H1 (cell line): ENCODE results near the gene CIDEA. TPM values are rescaled to one million over a fixed set of nuclear protein-coding genes. Genes with fewer than 3 reads are reported as not detected.

Experiments used
- CTCF ChIA-PET: fragments of 300-600 bp; sonication (Branson Sonifier 250); formaldehyde crosslinking; loops from one replicate; lab custom pipeline; 2021; ENCODE audit not compliant: partially characterized antibody; lab: Charles Lee
- POLR2A ChIA-PET: fragments of 300-600 bp; sonication (Branson Sonifier 250); formaldehyde crosslinking; loops from one replicate; lab custom pipeline; 2021; ENCODE audit warnings: inconsistent platforms; ENCODE audit not compliant: partially characterized antibody; lab: Charles Lee
- DNase-seq, 2 experiments: peaks; one replicate each; pipeline versions ENCODE4 v3.0.0 to v3.0.0-alpha.2; 2010 to 2022; ENCODE audit warnings: low spot score in 2 of 2, low read depth in 1 of 2, mixed read lengths in 1 of 2
- FAIRE-seq: peaks from 2 replicates; lab custom pipeline; 2011; peaks lifted over from hg19 to GRCh38; lab: Jason Lieb, UNC
- H2AFZ ChIP-seq: 2 replicates; pipeline ENCODE4 v1.8.1; 2012; ENCODE audit warnings: low read length, inconsistent platforms
- H2AK5ac ChIP-seq: 2 replicates; pipeline ENCODE4 v1.6.1; 2013; ENCODE audit warnings: low read depth, low read length
- H2BK120ac ChIP-seq: replicated peaks from 2 replicates; pipeline ENCODE3; 2013; ENCODE audit warnings: low read depth, low read length, inconsistent platforms
- H2BK12ac ChIP-seq: 2 replicates; pipeline ENCODE4 v1.6.1; 2013; ENCODE audit warnings: low read depth, low read length
- H2BK15ac ChIP-seq: 2 replicates; pipeline ENCODE4 v1.6.1; 2013; ENCODE audit warnings: low read length
- H2BK20ac ChIP-seq: 2 replicates; pipeline ENCODE4 v1.6.1; 2013; ENCODE audit warnings: low read length
- H2BK5ac ChIP-seq: 2 replicates; pipeline ENCODE4 v1.6.1; 2013; ENCODE audit warnings: low read depth, low read length
- H3K14ac ChIP-seq: 2 replicates; pipeline ENCODE4 v1.6.1; 2013; ENCODE audit warnings: inconsistent platforms; ENCODE audit not compliant: insufficient read length
- H3K18ac ChIP-seq: 2 replicates; pipeline ENCODE4 v1.6.1; 2013; ENCODE audit warnings: low read length; ENCODE audit errors: extremely low read depth
- H3K23ac ChIP-seq: 2 replicates; pipeline ENCODE4 v1.6.1; 2013; ENCODE audit warnings: inconsistent platforms; ENCODE audit not compliant: insufficient read length
- H3K23me2 ChIP-seq: 2 replicates; pipeline ENCODE4 v1.6.1; 2013; ENCODE audit warnings: low read depth, low read length
- H3K27ac ChIP-seq: 2 replicates; pipeline ENCODE4 v1.6.1; 2011; ENCODE audit warnings: low read depth, low read length, inconsistent platforms
- H3K27me3 ChIP-seq, 4 experiments: replicated peaks in 1 of 4; 1 replicate in 1 of 4; 2 replicates in 3 of 4; pipeline versions ENCODE4 v1.6.1 to v1.8.1; 2011 to 2013; ENCODE audit warnings: low read length in 3 of 4, mild to moderate bottlenecking in 3 of 4, inconsistent platforms in 2 of 4, mixed read lengths in 2 of 4, moderate library complexity in 1 of 4; ENCODE audit not compliant: control insufficient read depth in 3 of 4, insufficient read depth in 3 of 4; ENCODE audit errors: extremely low read depth in 1 of 4
- H3K36me3 ChIP-seq, 4 experiments: 2 replicates each; pipeline versions ENCODE4 v1.6.1 to v1.8.1; 2011 to 2013; ENCODE audit warnings: mild to moderate bottlenecking in 4 of 4, low read length in 3 of 4, moderate library complexity in 2 of 4, control low read depth in 1 of 4, inconsistent platforms in 1 of 4; ENCODE audit not compliant: insufficient read depth in 4 of 4, control insufficient read depth in 2 of 4
- H3K4ac ChIP-seq: replicated peaks from 2 replicates; pipeline ENCODE3; 2013; ENCODE audit warnings: low read length, low read depth, mixed read lengths, inconsistent platforms; ENCODE audit not compliant: insufficient read length
- H3K4me1 ChIP-seq, 4 experiments: replicated peaks in 1 of 4; 1 replicate in 1 of 4; 2 replicates in 3 of 4; pipeline versions ENCODE4 v1.6.1 to v1.8.1; 2011 to 2013; ENCODE audit warnings: low read length in 3 of 4, inconsistent platforms in 2 of 4, mixed read lengths in 1 of 4; ENCODE audit not compliant: insufficient read depth in 4 of 4, control insufficient read depth in 3 of 4
- H3K4me2 ChIP-seq, 2 experiments: 2 replicates each; pipeline versions ENCODE4 v1.6.1 to v1.8.1; 2011 to 2013; ENCODE audit warnings: low read depth in 2 of 2, low read length in 2 of 2, control low read depth in 1 of 2, inconsistent platforms in 1 of 2, mild to moderate bottlenecking in 1 of 2; ENCODE audit not compliant: insufficient read depth in 1 of 2
- H3K4me3 ChIP-seq, 4 experiments: fragments of 200-600, 300-600 bp in 1 of 4; sonication (generic), shearing (Covaris generic), sonication (Bioruptor Twin) in 1 of 4; 2 replicates each; pipeline versions ENCODE4 v1.5.1 to v1.8.1; 2011 to 2016; ENCODE audit warnings: low read length in 4 of 4, low read depth in 3 of 4, control low read depth in 2 of 4, inconsistent platforms in 2 of 4, mild to moderate bottlenecking in 2 of 4, mixed read lengths in 1 of 4, moderate library complexity in 1 of 4; ENCODE audit not compliant: insufficient read depth in 2 of 4; ENCODE audit errors: extremely low read depth in 1 of 4
- H3K56ac ChIP-seq: replicated peaks from 2 replicates; pipeline ENCODE3; 2013; ENCODE audit warnings: low read depth, mild to moderate bottlenecking, mixed read lengths, low read length, inconsistent platforms; ENCODE audit not compliant: insufficient read length
- H3K79me1 ChIP-seq: 2 replicates; pipeline ENCODE4 v1.6.1; 2013; ENCODE audit warnings: low read depth, low read length, control low read depth
- H3K79me2 ChIP-seq, 2 experiments: 2 replicates each; pipeline versions ENCODE4 v1.6.1 to v1.8.1; 2012 to 2013; ENCODE audit warnings: low read length in 2 of 2, mild to moderate bottlenecking in 2 of 2, inconsistent platforms in 1 of 2; ENCODE audit not compliant: insufficient read depth in 2 of 2, control insufficient read depth in 1 of 2
- H3K9ac ChIP-seq, 4 experiments: replicated peaks in 1 of 4; 1 replicate in 1 of 4; 2 replicates in 3 of 4; pipeline versions ENCODE4 v1.6.1 to v1.8.1; 2011 to 2013; ENCODE audit warnings: low read depth in 3 of 4, low read length in 3 of 4, control low read depth in 2 of 4, mild to moderate bottlenecking in 2 of 4, moderate library complexity in 2 of 4, inconsistent platforms in 1 of 4; ENCODE audit errors: extremely low read depth in 1 of 4
- H3K9me3 ChIP-seq, 2 experiments: 2 replicates each; pipeline versions ENCODE4 v1.6.1 to v1.8.1; 2012 to 2013; ENCODE audit warnings: mild to moderate bottlenecking in 2 of 2, moderate library complexity in 2 of 2, control low read depth in 1 of 2, inconsistent platforms in 1 of 2, low read depth in 1 of 2, low read length in 1 of 2, mixed read lengths in 1 of 2; ENCODE audit not compliant: insufficient read depth in 2 of 2
- H4K20me1 ChIP-seq, 2 experiments: replicated peaks in 1 of 2; 2 replicates each; pipeline versions ENCODE3 to v1.8.1; 2011 to 2013; ENCODE audit warnings: inconsistent platforms in 2 of 2, low read length in 2 of 2, mild to moderate bottlenecking in 1 of 2; ENCODE audit not compliant: insufficient read depth in 2 of 2, control insufficient read depth in 1 of 2
- H4K5ac ChIP-seq: 2 replicates; pipeline ENCODE4 v1.6.1; 2013; ENCODE audit warnings: low read length, low read depth, mixed read lengths, inconsistent platforms; ENCODE audit not compliant: insufficient read length
- H4K8ac ChIP-seq: 2 replicates; pipeline ENCODE4 v1.8.0; 2013; ENCODE audit warnings: mild to moderate bottlenecking, moderate library complexity, low read length, inconsistent platforms; ENCODE audit not compliant: insufficient read depth; ENCODE audit errors: extremely low read depth
- H4K91ac ChIP-seq: replicated peaks from 2 replicates; pipeline ENCODE3; 2013; ENCODE audit warnings: low read length, mixed read lengths, inconsistent platforms; ENCODE audit not compliant: insufficient read length
- WGBS, 2 experiments: shearing (Covaris generic) in 1 of 2; methylation state at CpG; one replicate each; pipeline versions ENCODE4 v1.1.6 to v1.1.7; 2013 to 2015; ENCODE audit warnings: low lambda C conversion rate in 2 of 2, mixed read lengths in 2 of 2, inconsistent platforms in 1 of 2, low coverage in 1 of 2, missing lambda C conversion rate in 1 of 2; ENCODE audit not compliant: insufficient replicate concordance in 2 of 2, insufficient coverage in 1 of 2, insufficient read length in 1 of 2; ENCODE audit errors: extremely low coverage in 1 of 2, missing lambda C conversion rate in 1 of 2; 5-methylcytosine and 5-hydroxymethylcytosine counted together
- polyA plus RNA-seq, 7 experiments: library from polyadenylated mRNA; depleted of rRNA in 3 of 7; stranded (reverse) in 5 of 7; unstranded in 2 of 7; fragments of >200 nt in 5 of 7; fragments of 200-250 nt in 2 of 7; gene quantifications; 1 replicate in 5 of 7; 2 replicates in 1 of 7; 4 replicates in 1 of 7; pipeline versions ENCODE4 v1.2.1 to v1.2.3, GENCODE V29; 2011 to 2013; ENCODE audit warnings: missing spikeins in 2 of 7, mixed read lengths in 2 of 7
- total RNA-seq: library from RNA; stranded (reverse); fragmentation: NEBNext Ultra II Directional; extraction: Animal tissue kit (Norgen Biotek cat#: 25700); gene quantifications from 2 replicates; pipeline ENCODE4 v1.2.1, GENCODE V29; 2021

The CIDEA gene
- total and polyA plus RNA-seq, 2 of the 8 experiments (the other 6 are each of a cell fraction or from before 2014, with no cell fraction given) = not detected

DNA sequence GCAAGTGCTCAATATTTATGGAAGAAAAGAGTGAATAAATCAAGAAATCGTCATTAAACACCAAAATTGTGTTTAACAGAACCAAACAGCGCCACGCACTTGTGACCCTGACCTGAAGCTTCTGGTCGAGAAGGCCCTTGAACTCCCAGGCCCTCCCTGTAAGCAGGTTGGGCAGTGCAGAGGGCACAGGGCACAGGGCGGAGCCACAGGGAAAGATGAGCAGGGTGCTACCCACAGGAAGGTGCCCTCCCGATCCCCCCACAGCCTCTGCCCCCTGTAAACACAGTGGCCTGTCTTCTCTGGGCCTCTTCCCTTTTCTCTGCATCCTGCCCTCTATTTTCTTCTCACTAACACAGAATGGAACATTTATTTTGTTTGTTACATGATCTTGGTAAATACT is 37.0 kb downstream of the CIDEA start:
- Histone ChIP-seq H3K4ac (no peak overlapping the region), H2BK12ac (no peak overlapping the region), H3K9me3 (no peaks in the 10 kb centered on the region), H3K4me2 (no peak overlapping the region), H3K23ac (no peak overlapping the region), H2AFZ (no peak overlapping the region), H4K20me1 (no peaks in the 10 kb centered on the region), H3K56ac (no peak overlapping the region), H3K4me1 (peaks cover 0 to 10% (median 6%) of the 10 kb centered on the region in 4 experiments; a peak in 5 of 7 replicates), H4K8ac (no peak overlapping the region), H3K27me3 (peaks cover 2 to 26% (median 20%) of the 10 kb centered on the region in 4 experiments), H3K9ac (no peak overlapping the region), H2BK5ac (no peak overlapping the region), H3K23me2 (peaks cover 13% of the 10 kb centered on the region), H3K14ac (no peak overlapping the region), H2BK120ac (no peak overlapping the region), H3K36me3 (no peaks in the 10 kb centered on the region), H2BK20ac (no peak overlapping the region), H4K91ac (no peak overlapping the region), H3K27ac (no peak overlapping the region), H2AK5ac (no peak overlapping the region), H3K79me2 (no peaks in the 10 kb centered on the region), H4K5ac (no peak overlapping the region), H2BK15ac (no peak overlapping the region), H3K79me1 (no peaks in the 10 kb centered on the region; the same call in 1 of the 2 replicates), H3K18ac (no peak overlapping the region), H3K4me3 (no peak overlapping the region)
- POLR2A ChIA-PET = no interaction called here
- DNase-seq (no peak), FAIRE-seq (no peak)
- CTCF ChIA-PET = interaction anchor here (1.0 to 1.8 kb wide), 2 partner anchors 9 to 11 kb away, joined by 7 read pairs; no protein-coding TSS in a partner anchor
- 89% methylated on average over 6 of the region's 6 CpGs; no CpG with 5 or more reads in 1 of the 2 experiments for WGBS, 2 experiments
